Measurements from ENCODE around the gene ZSCAN9.

The ZSCAN9 gene
- total RNA-seq, result 1.4 to 4.3 (median 2.4) reads per million in 4 donors

DNA sequence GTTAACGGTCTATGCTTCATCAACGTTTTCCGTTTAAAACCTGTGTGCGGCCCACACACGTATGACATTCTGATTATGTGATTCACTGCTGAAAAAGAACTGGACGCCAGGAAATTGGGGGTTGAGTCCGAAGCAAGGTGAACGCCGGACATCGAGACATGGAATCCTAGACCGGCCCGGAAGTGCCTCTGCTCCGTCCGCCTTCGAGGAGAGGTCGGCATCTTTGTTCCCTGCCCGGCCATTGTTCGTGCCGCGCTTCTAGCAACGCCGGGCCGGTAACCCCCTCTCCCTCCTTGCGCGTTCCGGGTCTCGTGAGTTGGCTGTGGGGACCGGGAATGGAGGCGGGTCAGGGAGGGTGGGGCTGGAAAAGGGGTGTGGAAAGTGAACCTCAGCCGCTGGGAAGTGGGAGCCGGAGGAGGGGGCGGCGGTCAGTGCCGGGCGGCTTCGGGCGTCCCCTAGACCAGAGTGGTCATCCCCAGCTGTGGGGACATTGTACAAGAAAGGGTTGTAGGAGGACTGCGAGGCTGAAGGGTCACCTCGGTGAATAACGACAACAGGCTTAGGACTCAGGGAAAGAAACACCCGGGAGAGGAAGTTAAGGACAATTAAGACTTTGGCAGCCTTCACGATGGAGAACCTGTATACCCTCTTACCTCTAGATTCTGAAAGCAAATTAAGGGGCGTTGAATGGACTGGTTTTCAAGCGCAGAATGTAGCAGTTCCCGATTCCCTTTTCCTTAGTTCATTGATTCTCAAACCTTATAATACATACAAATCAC, at the start of gene ZSCAN9:
Gene ZSCAN9, plus strand, starts transcription at position 220 of the 779 bp plus-strand sequence. CDS start 1,810 bp downstream, outside the sequence.
- peak in 2 of 5 donors; percentile 5 to 61 for DNase-seq

GRCh38 chr6:28176373-28176772, 48.7 kb upstream of the ZSCAN9 start:
- DNase-seq, result no peak

DNA sequence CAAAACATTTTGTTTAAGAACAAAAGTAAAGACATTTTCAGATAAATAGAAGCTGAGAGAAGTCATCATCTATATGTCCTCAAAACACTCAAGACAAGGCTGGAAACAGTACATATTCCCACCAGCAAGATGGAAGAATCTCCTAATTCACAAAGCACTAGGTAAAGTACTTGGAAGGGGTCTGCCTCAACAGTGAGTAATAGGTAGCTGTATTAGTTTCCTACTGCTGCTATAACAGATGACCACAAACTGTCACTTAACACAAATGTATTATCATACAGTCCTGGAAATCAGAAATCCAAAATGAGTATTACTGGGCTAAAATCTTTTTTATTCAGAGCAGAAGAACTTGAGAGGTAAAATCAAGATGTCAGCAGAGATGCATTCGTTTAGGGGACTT, 42.8 kb upstream of the ZSCAN9 start:
- DNase-seq, result no peak

- no peak for DNase-seq
Measured at GRCh38 chr6:28188111-28188979, 36.7 kb upstream of the ZSCAN9 start.

DNA sequence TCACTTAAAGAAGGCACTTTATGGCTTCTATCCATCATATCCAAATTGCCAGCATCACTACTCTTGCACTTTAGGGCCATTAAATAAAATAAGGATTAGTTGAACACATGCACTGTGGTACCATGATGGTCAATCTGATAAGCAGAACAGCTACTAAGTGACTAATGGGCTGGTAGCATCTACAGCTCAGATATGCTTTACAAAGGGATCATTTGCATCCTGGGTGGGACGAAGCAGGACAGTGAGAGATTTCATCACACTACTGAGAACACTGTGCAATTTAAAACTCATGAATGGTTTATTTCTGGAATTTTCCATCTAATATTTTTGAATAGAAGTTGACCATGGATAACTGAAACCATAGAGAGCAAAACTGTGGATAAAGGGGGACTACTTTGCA, 25.1 kb upstream of the ZSCAN9 start:
- no peak for DNase-seq

DNA sequence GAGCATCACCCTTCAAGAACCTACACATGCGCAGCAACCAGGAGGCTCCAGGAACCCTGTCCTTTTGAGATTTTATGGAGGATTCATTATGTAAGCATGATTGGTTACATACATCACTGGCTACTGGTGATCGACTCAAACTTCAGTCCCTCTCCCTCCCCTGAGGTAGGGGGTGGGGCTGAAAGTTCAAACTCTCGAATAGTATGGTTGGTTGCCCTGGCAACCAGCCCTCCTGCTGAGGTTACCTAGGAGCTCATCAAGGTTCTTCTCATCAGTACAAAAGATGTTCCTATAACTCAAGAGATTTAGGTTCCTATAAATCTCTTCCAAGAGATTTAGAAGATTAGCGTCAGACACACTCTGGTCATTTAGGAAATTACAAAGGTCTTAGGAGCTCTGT, 21.9 kb upstream of the ZSCAN9 start:
- DNase-seq, result no peak

DNA sequence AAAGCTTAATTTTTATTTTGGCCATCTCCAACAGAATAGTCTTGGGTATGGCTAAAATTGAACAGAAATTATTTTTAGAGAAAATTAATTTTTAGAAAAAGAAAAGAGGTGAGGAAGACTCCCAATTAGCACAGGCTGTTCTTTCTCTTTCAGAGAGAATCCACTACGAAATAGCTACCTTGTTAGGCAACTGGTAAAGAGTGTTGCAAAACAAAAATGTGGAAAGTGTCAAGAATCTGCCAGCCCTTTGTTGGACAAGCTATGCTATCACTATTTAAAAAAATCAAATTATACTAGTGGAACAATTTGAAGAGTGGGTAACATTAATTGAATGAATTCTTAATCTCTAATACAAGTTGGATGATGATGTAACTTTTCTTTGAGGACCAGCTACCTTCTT, 19.2 kb upstream of the ZSCAN9 start:
- no peak for DNase-seq

DNA sequence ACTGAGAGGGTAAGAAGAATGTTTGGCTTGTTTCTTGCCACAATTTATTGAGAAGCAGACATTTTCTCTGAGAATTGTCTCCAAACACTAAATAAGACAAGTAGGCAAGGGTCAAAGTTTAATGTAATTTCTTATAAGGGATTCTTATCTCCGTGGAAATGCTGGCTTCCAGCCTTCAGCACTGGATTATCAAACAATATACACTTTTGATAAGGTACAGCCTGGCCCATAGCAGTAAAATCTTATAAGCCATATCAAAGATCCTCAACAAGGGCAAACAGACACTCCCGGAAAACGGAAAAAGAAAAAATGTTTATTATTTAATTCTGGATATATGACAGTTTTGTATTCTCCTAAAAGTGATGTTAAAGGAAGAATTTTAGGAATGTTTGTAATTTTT, 18.5 kb upstream of the ZSCAN9 start:
- no peak for DNase-seq

DNA sequence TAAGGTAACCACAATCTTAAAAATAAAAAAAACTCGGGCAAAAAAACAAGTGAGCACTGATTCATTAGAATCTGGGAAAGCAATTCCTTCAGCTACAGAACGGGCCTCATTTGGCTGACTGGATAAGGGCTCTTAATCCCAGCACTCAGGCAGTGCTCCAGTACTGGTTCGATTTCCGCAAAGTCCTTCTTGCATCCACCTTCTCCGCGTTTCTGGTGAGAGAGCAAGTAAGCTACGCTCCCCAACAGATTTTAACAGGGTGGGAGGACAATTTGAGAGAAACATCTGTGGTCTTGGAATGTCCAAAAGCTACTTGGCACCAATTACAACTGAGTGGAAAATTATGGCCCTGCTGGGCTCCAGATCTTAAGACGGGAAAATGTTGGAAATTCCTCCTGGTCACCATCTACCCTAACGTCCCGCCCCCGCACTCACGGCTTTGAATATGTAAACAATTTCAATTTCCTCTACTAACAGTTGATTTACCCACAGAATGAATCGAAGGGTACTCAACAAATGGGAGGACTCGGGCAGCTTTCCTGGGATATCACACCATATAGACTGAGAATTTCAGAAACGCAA, 18.1 kb upstream of the ZSCAN9 start:
- DNase-seq, result no peak

DNA sequence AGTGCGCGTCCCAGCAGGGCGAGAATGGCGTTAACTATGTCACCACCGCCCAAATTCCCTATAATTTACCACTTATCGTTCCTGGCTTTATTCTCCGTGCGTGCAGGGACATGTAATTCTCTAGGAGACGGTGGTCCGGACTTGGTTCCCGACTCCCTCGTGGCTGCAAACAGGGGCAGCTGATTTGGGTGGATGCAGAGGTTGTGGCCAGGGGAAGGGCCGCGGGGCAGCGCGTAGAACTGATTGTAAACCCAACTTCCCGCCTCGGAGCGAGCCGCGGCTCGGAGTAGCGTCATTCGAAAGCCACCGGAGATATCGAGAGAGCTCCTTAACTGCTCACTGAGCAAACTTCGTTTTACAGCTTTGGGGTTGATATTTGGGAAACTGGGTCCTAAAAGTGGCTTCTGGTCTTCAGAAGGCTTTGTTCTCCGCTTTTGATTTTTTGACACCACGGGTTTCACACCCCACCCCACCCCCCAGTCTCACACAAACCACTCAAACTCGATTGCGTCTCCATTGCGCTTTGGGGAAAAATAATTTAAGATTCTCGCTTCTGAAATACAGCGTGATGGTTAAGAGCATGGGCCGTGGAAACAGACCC, 17.5 kb upstream of the ZSCAN9 start:
- peak in 1 of 5 donors; percentile 41 for DNase-seq

DNA sequence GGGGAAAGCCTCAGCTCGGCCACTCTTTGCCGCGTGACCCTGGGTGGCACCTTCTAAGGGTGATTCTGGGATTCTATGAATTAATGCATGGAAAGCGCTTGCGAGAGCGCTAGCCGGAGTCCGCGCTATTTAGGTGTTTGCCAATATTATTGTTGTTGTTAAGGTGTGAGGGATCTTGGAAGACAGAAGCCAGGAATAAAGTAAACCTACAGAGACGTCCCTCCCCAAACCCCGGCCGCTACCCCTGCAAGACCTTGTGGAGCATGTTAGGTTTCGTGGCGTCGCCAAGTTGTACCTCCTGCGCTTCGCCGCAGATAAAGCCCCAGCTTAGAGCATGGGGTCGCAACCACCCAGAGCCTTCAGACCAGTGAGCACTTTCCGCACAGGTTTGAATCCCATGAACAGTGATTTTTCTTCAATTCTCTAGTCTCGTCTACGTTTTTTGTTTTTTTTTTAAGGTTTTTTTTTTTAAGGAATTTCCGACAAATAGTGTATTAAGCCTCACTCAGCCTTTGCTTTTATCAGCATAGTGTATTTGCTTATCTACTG, 16.9 kb upstream of the ZSCAN9 start:
- no peak for DNase-seq

DNA sequence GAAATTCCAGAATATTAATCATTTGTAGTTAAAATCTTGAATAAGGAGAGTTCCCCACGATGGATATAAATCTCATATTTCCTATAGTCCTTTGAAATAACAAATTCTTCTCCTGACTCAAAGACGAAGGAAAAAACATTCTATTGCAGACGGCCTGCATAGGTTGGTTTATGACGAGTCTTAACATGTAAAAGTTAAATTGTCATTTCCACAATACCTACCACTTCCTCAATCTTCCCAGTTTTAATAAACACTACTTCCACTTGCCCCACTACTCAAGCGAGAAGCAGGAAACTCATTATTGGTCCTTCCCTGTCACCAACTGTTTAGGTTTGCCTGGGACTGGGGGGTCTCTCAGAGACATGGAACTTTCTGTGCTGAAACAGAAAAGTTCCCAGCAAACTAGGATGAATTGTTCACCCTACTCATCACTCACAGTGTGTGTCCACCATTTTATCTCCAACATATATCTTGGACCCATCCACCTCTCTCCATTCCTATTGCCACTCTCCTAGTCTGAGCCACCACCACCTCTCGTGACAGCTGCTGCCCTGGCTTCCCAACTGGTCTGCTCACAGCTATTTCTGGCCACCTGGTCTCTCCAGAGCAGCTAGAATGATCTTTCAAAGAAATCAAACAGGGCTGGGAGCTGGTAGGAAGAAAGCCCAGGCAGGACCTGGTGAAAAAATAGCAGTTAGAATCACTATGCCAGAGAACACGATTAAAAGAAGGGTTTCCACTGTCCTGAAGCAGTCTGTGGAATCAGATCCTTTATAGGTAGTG, 15.1 kb upstream of the ZSCAN9 start:
- no peak for DNase-seq

DNA sequence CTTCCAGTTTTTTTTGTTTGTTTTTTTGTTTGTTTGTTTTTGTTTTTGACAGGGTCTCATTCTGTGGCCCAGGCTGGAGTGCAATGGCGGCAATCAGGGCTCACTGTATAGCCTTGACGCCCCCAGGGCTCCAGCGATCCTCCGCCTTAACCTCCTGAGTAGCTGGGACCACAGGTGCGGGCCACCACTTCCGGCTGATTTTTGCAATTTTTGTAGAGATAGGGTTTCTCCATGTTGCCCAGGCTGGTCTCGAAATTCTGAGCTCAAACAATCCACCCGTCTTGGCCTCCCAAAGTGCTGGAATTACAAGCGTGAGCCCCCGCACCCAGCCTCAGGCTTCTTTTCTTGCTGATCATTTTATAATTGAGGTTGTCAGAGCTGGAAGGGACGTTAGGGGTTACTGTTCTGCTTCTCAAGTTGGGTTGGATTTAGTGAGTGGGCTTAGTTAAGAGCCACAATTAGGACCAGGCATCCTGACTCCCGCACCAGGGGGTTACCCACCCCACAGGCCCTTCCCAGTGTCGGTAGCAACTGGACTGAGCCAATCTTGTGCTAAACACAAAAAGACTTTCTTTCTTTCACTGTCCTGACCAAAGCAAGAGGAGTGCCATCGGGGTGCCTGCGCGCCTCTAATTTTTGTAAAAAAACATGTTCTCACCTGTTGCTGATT, 13.1 kb upstream of the ZSCAN9 start:
- DNase-seq, result no peak

DNA sequence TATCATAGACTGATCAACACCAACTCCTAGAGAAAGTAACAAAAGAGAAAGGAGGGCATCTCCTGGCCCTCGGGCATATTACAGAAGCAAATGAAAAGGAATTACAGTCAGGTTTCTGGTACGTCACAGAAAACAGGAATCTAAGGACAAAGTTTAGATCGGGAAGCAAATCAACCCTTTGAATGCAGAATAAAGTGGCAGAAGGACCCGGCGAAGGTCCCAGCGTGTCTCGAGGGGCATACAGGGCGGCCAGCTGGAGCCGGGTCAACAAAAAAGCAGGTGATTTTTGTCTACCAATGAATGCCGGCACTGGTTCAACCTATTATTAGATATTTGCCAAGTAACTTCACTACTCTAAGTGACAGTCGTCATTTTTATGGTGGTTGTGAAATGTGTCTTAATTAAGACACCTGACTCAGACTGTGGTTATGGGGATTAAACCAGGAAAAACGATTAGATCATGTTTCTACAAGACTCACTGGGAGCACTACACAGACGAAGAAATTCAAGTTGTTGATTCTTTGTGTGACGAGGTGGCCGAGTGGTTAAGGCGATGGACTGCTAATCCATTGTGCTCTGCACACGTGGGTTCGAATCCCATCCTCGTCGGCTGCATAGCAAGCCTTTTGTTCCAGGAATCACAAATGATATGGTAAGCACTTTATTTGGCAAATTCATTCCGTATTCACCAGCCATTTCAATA, 12.4 kb upstream of the ZSCAN9 start:
- peak in 1 of 5 donors; percentile 32 for DNase-seq

- DNase-seq, result no peak
Measured at GRCh38 chr6:28213213-28213523, 11.9 kb upstream of the ZSCAN9 start.

GRCh38 chr6:28215425-28215824, 9.7 kb upstream of the ZSCAN9 start:
- DNase-seq, result no peak

DNA sequence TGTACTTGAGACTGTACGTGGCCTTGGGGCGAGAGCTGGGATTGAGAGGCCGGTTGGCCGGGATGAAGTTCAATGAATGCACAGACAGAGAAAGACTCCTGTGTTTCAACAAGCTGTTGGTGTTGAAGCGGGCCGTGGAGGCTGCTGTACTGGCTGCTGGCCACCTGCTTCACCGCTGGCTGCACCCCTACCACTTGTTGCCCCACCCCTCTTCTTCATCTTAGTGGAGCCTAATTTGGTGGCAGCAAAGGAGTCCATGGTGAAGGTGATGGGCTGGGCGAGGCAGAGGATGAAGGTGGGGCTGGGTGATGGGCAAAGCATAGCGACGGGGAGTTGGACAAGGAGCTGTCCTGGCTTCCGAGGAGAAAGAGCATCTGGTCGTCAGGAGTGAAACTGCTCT, 7.2 kb upstream of the ZSCAN9 start:
- DNase-seq, result no peak

DNA sequence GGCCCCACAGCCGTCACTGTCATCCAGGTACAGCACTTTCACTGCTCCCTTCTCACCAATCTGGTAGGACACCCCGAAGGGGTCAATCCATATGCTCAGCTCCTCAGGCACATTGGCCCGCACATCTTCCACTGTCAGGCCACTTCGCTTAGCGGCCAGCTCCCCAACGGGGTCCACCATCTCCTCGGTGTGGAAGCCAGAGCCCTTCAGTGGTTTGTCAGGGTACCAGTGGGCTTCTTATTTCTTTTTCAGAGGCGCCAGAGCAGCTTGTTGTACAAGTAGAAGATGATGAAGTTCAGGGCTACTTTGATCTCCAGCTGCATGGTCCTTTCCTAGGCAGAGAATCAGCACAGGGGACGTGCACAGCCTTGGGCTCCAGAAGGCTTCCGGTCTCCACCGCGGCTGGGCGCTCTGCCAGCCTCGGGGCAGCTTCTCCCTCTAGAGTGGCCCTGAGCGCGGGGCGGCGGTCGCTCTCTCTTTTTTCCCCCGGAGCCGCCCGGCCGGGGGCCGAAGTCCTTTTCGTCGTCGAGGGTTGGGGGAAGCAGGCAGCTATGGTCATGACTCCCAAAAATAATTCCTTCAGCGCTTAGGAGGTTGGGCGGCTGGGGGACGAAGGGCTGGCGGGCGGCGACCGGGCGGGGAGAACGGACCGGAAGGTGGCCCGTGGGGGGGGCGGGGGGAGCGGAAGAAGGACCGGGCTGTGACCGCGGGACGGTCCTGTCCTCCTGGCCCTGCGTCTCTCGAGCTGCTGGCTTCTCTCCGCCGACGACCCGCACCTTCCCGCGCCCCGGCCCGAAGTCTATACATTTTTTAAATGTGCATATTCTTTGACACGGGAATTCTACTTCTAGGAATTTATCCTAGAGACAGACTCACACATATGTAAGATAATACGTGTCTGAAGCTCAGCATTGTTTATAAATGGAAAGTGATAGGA, 6.5 kb upstream of the ZSCAN9 start:
- DNase-seq, result peak in 1 of 5 donors; percentile 35

DNA sequence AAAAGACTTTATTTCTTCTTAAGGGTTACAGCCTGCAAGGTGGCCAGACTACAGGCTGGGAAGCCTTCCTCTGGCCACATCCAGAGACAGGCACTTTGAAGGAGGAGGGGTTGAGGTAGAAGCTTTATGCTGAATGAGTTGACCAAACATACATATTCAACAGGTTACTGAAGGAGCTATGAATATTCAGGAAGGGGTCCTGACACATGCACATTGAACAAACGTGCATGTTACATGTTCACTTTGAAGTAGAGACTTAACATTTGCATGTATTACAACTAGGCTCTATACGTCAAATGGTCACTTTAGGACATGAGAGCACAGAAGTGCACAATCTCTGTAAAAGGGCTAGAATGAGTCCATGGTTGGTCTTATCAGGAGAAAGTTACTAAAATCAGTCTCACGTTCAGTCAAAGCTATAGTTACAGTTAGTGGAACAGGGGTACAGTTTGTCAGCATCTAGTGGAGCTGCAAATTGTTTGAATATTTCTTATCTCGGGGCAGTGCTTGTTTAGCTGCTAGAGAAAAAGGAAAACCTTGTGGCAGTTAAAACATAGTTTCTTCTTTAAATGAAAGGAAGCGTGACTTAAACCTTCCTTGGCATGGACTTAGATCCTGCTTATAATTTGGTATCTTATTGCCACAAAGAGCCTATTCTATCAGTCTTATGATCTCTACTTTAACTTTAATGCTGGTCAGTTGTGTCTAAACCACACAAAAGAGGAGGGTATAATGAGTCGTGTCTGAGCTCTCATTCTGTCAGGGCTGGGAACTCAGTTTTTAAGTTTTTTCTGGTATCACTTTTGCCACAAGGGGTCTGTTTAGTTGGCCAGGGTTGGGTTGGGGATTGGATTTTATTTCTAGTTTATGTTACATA, 4.6 kb upstream of the ZSCAN9 start:
- DNase-seq, result no peak

Data from T-helper 1 cell (primary cell).